HG03432 (cell line): Measurements from ENCODE around the gene SF3A2.
A peak's percentile ranks its signal among the peaks of the same experiment; 100 is the strongest.

Experiments used
- ATAC-seq: cut with Tn5 transposase; IDR thresholded peaks from one replicate; pipeline ENCODE4 v1.9.1; 2021; ENCODE audit warnings: mild to moderate bottlenecking, moderate library complexity; ENCODE audit not compliant: unreplicated experiment

The SF3A2 gene

DNA sequence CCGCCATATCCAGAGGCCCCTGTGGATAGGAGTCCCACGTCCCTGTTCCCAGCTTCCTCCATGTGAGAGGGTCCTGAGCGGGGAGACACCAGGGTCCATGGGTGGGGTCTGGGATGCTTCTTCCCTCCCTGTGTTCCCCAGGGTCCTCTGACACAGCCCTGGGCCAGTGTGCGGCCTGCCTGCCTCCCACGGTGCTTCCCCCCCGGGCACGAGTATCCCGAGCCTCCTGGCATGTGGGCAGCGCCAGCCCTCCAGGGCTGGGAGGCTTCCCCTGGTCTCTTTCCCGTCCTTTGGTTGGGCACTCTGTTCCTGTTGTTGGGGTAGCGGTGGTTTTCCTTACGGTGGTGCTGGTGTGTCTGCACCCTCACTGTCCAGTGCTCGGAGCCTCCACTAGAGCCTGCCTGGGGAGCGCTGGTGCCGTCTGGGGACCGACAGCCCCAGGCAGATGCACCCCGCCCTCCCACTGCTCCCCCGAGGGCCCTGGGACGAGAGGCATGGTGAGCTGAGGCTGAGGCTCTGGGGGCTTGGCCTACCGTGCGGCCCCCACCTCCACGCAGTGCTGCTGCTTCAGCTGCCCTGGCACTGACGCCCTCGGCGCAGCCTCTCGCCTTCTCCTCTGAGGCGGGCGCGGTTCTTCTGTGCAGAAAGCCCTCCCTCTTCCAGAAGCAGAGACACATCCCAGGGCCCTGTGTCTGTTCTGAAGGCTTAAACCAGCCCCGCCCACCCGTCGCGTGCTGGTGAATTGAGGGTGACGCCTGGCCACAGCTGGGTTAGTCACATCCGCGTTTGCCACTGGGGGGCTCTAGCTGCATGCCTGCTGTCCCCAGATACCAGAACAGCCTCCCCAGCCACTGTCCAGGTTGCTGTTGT lies 28.4 kb upstream of the SF3A2 start:
- ATAC-seq, result no peak

DNA sequence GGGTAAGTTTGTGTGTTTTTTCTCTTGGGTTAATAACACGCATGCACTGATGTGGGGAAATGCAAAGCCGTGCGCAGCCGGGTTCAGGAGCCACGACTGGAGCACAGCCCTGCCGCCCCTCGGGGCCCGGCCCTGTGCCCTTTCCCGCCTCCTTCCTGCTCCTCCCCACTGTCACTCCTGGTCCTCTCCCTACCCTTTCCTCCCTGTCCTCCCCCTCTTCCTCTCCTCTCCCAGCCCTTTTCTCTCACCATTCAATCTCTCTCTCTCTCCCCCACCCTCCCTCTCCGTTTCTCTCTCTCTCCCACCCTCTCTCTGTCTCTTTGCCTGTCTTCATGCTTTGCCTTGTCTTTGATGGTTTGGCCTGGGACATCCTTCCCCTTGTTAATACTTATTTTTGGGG lies 27.6 kb upstream of the SF3A2 start:
- ATAC-seq, result no peak

- no peak for ATAC-seq
Measured at GRCh38 chr19:2209408-2209807, 27.2 kb upstream of the SF3A2 start.

GRCh38 chr19:2210206-2210605 lies 26.4 kb upstream of the SF3A2 start:
- no peak for ATAC-seq

DNA sequence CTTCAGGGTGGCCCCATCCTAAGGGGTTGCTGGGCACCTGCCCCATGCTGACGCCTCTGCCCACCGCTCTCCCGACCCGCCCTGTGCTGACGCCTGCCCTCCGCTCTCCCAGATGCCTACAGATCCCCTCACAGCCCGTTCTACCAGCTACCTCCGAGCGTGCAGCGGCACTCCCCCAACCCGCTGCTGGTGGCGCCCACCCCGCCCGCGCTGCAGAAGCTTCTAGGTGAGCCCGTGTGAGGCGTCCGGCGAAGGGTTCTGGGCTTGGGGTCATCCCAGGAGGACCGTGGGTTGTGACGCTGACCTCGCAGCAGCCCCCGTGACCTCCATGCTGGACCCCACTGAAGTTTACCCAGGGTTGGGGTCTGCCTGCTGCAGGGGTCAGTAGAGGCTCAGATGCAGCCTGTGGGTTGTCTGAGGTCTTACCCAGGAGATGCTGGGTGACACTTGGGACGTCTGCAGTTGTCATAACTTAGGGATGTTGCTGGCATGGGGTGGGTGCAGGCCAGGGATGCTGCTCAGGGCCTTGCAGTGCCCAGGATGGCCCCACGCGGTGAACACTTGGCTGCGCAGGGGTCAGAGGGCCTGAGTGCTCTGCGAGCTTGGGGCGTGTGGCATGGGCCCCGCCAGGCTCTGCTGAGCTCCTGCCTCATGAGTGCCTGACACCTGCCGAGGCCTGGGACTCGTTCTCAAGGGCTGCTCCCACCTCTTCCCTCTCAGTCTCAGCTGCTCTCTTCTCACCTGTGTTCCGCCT lies 25.5 kb upstream of the SF3A2 start:
- no peak for ATAC-seq

DNA sequence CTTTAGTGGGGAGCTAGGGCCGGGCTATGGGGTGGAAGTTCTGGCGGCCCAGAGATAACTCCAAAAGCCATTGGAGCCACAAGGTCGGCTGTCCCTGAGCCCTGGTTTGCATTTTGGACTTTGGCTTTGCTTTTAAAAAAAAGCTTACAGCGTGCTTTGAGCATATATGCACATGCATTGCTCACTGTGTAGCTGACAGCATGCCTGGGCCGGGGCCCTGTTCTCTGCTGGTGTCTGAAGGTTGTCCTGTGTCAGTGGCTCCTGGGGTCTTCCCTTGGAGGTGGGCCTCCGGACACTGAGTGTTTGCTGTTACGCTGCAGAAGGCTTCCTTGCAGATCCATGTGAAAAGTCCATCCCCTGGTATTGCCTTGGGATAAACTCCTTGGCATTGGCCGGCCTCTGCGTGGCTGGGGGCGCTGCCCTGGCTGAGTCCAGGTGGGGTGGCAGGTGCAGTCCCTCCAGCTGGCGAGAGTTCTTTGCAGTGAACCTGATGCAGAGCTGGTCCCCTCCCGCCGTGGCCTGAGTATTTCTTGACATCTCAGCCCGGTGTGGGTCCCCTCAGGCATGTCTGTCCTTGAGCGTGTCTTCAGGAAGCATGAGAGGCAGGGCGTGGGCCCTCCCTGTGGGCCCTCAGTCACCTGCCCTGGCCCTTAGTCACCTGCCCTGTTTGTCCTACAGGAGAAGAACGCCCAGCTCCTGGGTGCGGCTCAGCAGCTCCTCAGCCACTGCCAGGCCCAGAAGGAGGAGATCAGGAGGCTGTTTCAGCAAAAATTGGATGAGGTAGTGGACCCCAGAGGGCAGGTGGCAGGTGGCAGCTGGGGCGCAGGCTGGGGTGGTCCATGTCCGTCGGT lies 23.5 kb upstream of the SF3A2 start:
- no peak for ATAC-seq

GRCh38 chr19:2213799-2214198 lies 22.8 kb upstream of the SF3A2 start:
- no peak for ATAC-seq

DNA sequence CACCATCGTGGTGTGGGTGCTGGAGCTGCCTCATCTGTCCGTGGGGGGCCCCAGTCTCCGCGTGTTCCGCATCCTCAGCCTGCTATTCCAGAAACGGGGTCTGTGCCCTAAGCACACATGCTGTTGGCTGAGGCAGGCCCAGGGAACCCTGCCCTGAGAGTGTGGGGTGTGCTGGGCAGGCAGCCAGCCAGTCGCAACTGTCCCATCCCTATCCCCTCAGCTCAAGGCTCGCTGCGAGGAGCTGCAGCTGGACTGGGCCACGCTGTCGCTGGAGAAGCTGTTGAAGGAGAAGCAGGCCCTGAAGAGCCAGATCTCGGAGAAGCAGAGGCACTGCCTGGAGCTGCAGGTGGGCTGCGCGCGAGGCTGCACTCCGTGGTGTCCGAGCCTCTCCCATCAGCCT lies 22.4 kb upstream of the SF3A2 start:
- no peak for ATAC-seq

DNA sequence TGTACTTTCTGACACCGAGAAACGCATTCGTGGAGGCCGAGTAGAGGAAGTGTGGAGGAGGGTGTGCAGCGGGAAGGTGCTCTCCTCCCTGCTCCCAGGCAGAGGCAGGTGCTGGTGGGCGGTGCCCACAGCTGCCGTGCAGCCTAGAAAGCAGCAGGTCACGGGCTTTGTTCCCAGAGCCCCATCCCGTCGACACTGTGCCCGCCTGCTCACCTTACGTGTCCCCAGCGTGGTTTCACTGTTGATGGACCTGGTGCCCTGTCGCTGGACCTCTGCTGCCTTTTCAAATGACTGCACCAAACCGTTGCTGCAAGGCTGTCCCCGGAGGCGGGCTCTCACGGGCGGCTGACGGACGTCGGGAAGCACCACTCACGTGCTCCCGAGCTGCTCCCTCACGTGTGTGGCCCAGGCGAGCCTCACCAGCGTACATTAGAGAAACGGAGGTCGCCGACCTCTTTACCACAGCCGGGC lies 21.3 kb upstream of the SF3A2 start:
- ATAC-seq, result no peak

DNA sequence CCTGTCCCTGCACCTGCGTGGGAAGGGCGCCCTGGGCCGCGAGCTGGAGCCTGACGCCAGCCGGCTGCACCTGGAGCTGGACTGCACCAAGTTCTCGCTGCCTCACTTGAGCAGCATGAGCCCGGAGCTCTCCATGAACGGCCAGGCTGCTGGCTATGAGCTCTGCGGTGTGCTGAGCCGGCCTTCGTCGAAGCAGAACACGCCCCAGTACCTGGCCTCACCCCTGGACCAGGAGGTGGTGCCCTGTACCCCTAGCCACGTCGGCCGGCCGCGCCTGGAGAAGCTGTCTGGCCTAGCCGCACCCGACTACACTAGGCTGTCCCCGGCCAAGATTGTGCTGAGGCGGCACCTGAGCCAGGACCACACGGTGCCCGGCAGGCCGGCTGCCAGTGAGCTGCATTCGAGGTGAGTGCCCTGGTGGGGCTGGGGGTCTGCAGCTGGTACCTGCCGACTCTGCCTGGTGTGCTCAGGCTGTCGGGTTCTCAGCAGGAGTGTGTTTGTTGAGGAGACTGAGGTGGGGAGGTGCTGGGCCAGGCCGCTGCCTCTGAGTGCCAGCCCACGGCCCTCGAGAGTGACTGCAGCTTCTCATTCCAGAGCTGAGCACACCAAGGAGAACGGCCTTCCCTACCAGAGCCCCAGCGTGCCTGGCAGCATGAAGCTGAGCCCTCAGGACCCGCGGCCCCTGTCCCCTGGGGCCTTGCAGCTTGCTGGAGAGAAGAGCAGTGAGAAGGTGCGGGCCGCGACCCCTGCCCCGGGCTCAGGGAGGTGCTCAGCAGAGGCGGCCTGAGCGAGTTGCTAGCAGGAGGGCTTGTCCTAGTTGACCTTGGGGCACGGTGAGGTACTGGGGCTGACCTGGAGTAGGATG lies 20.0 kb upstream of the SF3A2 start:
- ATAC-seq, result no peak

DNA sequence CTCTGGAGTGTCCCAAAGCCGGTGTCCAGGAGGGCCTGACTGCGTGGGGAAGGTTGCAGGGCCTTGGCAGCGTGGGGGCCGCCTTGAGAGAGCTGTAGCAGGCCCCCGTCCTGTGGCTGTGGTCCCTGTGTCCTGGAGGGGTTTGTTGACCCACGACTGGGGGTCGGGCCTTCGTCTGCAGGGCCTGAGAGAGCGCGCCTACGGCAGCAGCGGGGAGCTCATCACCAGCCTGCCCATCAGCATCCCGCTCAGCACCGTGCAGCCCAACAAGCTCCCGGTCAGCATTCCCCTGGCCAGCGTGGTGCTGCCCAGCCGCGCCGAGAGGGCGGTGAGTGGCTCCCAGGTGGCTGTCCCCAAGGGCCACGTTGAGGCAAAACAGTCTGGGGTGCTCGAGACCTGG lies 19.0 kb upstream of the SF3A2 start:
- no peak for ATAC-seq

GRCh38 chr19:2219726-2220125 lies 16.9 kb upstream of the SF3A2 start:
- no peak for ATAC-seq

GRCh38 chr19:2221250-2221831 lies 15.3 kb upstream of the SF3A2 start:
- ATAC-seq, result no peak

DNA sequence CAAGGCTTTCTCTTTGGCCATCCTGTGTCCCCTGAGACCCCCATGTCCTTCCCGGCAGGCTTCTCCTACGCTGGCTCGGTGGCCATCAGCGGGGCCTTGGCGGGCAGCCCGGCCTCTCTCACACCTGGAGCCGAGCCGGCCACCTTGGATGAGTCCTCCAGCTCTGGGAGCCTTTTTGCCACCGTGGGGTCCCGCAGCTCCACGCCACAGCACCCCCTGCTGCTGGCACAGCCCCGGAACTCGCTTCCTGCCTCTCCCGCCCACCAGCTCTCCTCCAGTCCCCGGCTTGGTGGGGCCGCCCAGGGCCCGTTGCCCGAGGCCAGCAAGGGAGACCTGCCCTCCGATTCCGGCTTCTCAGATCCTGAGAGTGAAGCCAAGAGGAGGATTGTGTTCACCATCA lies 14.7 kb upstream of the SF3A2 start:
- ATAC-seq, result no peak

- no peak for ATAC-seq
Measured at GRCh38 chr19:2223391-2223790, 13.2 kb upstream of the SF3A2 start.

- ATAC-seq, result peak; percentile 41
Measured at GRCh38 chr19:2223959-2224358, 12.7 kb upstream of the SF3A2 start.

GRCh38 chr19:2224754-2225349 lies 11.8 kb upstream of the SF3A2 start:
- no peak for ATAC-seq

GRCh38 chr19:2225415-2226050 lies 11.1 kb upstream of the SF3A2 start:
- no peak for ATAC-seq
